Subcutaneous abdominal adipose tissue (tissue), 5 donors: ENCODE results near the gene HK1.
"Not testable (repeated sequence)": the region's sequence is repeated elsewhere in the genome, so short reads cannot be mapped to it uniquely, and the experiment has no call there.

Experiments used
- H3K27ac ChIP-seq: one replicate; pipeline ENCODE4 v1.7.0; 2013; ENCODE audit warnings: low read depth, mild to moderate bottlenecking, inconsistent platforms, low read length, moderate library complexity
- H3K27me3 ChIP-seq, 5 donors: one replicate each; pipeline ENCODE4 v1.7.0; 2013; ENCODE audit warnings: low read length in 5 of 5, inconsistent platforms in 1 of 5; ENCODE audit not compliant: control insufficient read depth in 5 of 5, insufficient read depth in 4 of 5
- H3K36me3 ChIP-seq, 5 donors: one replicate each; pipeline ENCODE4 v1.7.0; 2013; ENCODE audit warnings: low read length in 5 of 5; ENCODE audit not compliant: control insufficient read depth in 5 of 5, insufficient read depth in 5 of 5
- H3K4me1 ChIP-seq, 5 donors: one replicate each; pipeline ENCODE4 v1.7.0; 2013; ENCODE audit warnings: low read length in 5 of 5, mild to moderate bottlenecking in 3 of 5, moderate library complexity in 1 of 5; ENCODE audit not compliant: control insufficient read depth in 5 of 5, insufficient read depth in 5 of 5
- H3K4me3 ChIP-seq, 5 donors: one replicate each; pipeline ENCODE4 v1.7.0; 2013; ENCODE audit warnings: low read length in 5 of 5, low read depth in 1 of 5
- H3K9ac ChIP-seq, 5 donors: one replicate each; pipeline ENCODE4 v1.7.0; 2013; ENCODE audit warnings: low read length in 5 of 5, mild to moderate bottlenecking in 4 of 5, moderate library complexity in 3 of 5
- H3K9me3 ChIP-seq, 5 donors: one replicate each; pipeline ENCODE4 v1.7.0; 2013; ENCODE audit warnings: low read length in 5 of 5; ENCODE audit not compliant: control insufficient read depth in 5 of 5
- donor health status: healthy.
- donor health status: healthy.
- donor health status: healthy.
- donor health status: healthy.
- donor health status: healthy.

HK1 gene

GRCh38 chr10:69333205-69333604 is 54.9 kb downstream of the HK1 start:
- peaks cover 0 to 3% (median 0%) of the 10 kb centered on the region in 5 donors for H3K36me3 ChIP-seq
- no peak overlapping the region for H3K4me3 ChIP-seq
- no peaks in the 10 kb centered on the region for H3K27me3 ChIP-seq
- no peaks in the 10 kb centered on the region for H3K9me3 ChIP-seq
- peak overlapping the region; percentile 78 for H3K27ac ChIP-seq
- peaks cover 21 to 63% (median 57%) of the 10 kb centered on the region in 5 donors for H3K4me1 ChIP-seq
- peak overlapping the region in 2 of 5 donors; percentile 19 to 63 for H3K9ac ChIP-seq

- Histone ChIP-seq H3K9ac (peak overlapping the region in 1 of 5 donors; percentile 27), H3K4me1 (peaks cover 27 to 63% (median 58%) of the 10 kb centered on the region in 5 donors), H3K27ac (peak overlapping the region; percentile 78)
- not testable (repeated sequence) for H3K36me3 ChIP-seq, H3K27me3 ChIP-seq, H3K9me3 ChIP-seq, H3K4me3 ChIP-seq
These were observed 55.6 kb downstream of the HK1 start for GRCh38 chr10:69333865-69334301.

GRCh38 chr10:69334302-69335062 is 56.2 kb downstream of the HK1 start:
- Histone ChIP-seq H3K4me3 (peak overlapping the region in 4 of 5 donors; percentile 15 to 34 (median 18)), H3K27ac (peak overlapping the region; percentile 78), H3K27me3 (no peaks in the 10 kb centered on the region), H3K9me3 (no peaks in the 10 kb centered on the region), H3K36me3 (peaks cover 0 to 3% (median 0%) of the 10 kb centered on the region in 5 donors), H3K9ac (peak overlapping the region in 4 of 5 donors; percentile 21 to 48 (median 36)), H3K4me1 (peaks cover 27 to 66% (median 63%) of the 10 kb centered on the region in 5 donors)

GRCh38 chr10:69335063-69335587 is 56.8 kb downstream of the HK1 start:
- Histone ChIP-seq H3K9me3 (no peaks in the 10 kb centered on the region), H3K9ac (peak overlapping the region; percentile 21 to 48 (median 38)), H3K27ac (peak overlapping the region; percentile 78), H3K27me3 (no peaks in the 10 kb centered on the region), H3K4me3 (peak overlapping the region; percentile 17 to 34 (median 19)), H3K36me3 (peaks cover 0 to 3% (median 0%) of the 10 kb centered on the region in 5 donors), H3K4me1 (peaks cover 27 to 71% (median 68%) of the 10 kb centered on the region in 5 donors)

GRCh38 chr10:69335613-69336012 is 57.3 kb downstream of the HK1 start:
- peak overlapping the region; percentile 6 to 34 (median 19) for H3K4me3 ChIP-seq
- H3K4me1 ChIP-seq: peaks cover 27 to 71% (median 68%) of the 10 kb centered on the region in 5 donors
- H3K9me3 ChIP-seq: no peaks in the 10 kb centered on the region
- peak overlapping the region in 3 of 5 donors; percentile 27 to 48 (median 45) for H3K9ac ChIP-seq
- H3K36me3 ChIP-seq: peaks cover 0 to under 1% (median 0%) of the 10 kb centered on the region in 5 donors
- peak overlapping the region; percentile 78 for H3K27ac ChIP-seq
- H3K27me3 ChIP-seq: no peaks in the 10 kb centered on the region

- no peaks in the 10 kb centered on the region for H3K36me3 ChIP-seq
- H3K4me1 ChIP-seq: peaks cover 27 to 71% (median 68%) of the 10 kb centered on the region in 5 donors
- H3K9ac ChIP-seq: peak overlapping the region in 1 of 5 donors; percentile 2
- no peaks in the 10 kb centered on the region for H3K9me3 ChIP-seq
- peak overlapping the region; percentile 37 for H3K27ac ChIP-seq
- no peaks in the 10 kb centered on the region for H3K27me3 ChIP-seq
- H3K4me3 ChIP-seq: no peak overlapping the region
These were observed 58.6 kb downstream of the HK1 start for GRCh38 chr10:69336952-69337295.

GRCh38 chr10:69337296-69338132 is 59.2 kb downstream of the HK1 start:
- Histone ChIP-seq H3K4me1 (peaks cover 27 to 70% (median 68%) of the 10 kb centered on the region in 5 donors), H3K9me3 (no peaks in the 10 kb centered on the region), H3K27ac (peak overlapping the region; percentile 37)

GRCh38 chr10:69338133-69338456 is 59.8 kb downstream of the HK1 start:
- H3K4me1 ChIP-seq: peaks cover 26 to 65% (median 63%) of the 10 kb centered on the region in 5 donors
- peak overlapping the region; percentile 37 for H3K27ac ChIP-seq
- no peak overlapping the region for H3K4me3 ChIP-seq

More at GRCh38 chr10:69337296-69338132, 59.2 kb downstream of the HK1 start:
- Histone ChIP-seq H3K9ac (peak overlapping the region in 2 of 5 donors; percentile 2 to 18), H3K4me3 (peak overlapping the region in 4 of 5 donors; percentile 9 to 29 (median 15)), H3K27me3 (no peaks in the 10 kb centered on the region), H3K36me3 (no peaks in the 10 kb centered on the region)

GRCh38 chr10:69338547-69339450 is 60.5 kb downstream of the HK1 start:
- Histone ChIP-seq H3K9me3 (no peaks in the 10 kb centered on the region), H3K27me3 (no peaks in the 10 kb centered on the region), H3K36me3 (peaks cover 0 to 4% (median 0%) of the 10 kb centered on the region in 5 donors), H3K4me3 (no peak overlapping the region), H3K4me1 (peaks cover 22 to 58% (median 56%) of the 10 kb centered on the region in 5 donors), H3K27ac (peak overlapping the region; percentile 37), H3K9ac (peak overlapping the region in 2 of 5 donors; percentile 22 to 23)

More at GRCh38 chr10:69338133-69338456, 59.8 kb downstream of the HK1 start:
- Histone ChIP-seq H3K9me3 (no peaks in the 10 kb centered on the region), H3K36me3 (no peaks in the 10 kb centered on the region), H3K27me3 (no peaks in the 10 kb centered on the region), H3K9ac (no peak overlapping the region)
